Measurements from ENCODE around the gene FHAD1.

- TF ChIP-seq CTCF (conservative IDR thresholded peaks at IDR 0.05; ENCODE audit: low read depth, low read length) (no peak), EZH2 (IDR thresholded peaks at IDR 0.05; ENCODE audit: borderline replicate concordance, low read depth, low read length, poor library complexity, severe bottlenecking) (no peak)
These were observed 64.9 kb downstream of the FHAD1 start for GRCh38 chr1:15311880-15312279.
